ENCODE data around the gene OR51G1. TPM values are rescaled to one million over a fixed set of nuclear protein-coding genes. Genes with fewer than 3 reads are reported as not detected.
"Not testable (repeated sequence)": the region's sequence is repeated elsewhere in the genome, so short reads cannot be mapped to it uniquely, and the experiment has no call there.

OR51G1 gene
- total and polyA plus RNA-seq, 2 donors (not counting 1 experiment from before 2014, with no cell fraction given) = not detected

- Histone ChIP-seq H3K27ac (ENCODE audit: insufficient read depth, low read length) (no peak overlapping the region), H3K36me3 (ENCODE audit: control insufficient read depth, insufficient read depth, low read length) (no peaks in the 10 kb centered on the region), H3K27me3 (ENCODE audit: control insufficient read depth, insufficient read depth, low read length) (no peaks in the 10 kb centered on the region), H4K20me1 (ENCODE audit: control insufficient read depth, extremely low read depth, insufficient read depth, low read length) (no peaks in the 10 kb centered on the region), H3K4me3 (replicated peaks in 1 of 4; ENCODE audit: control extremely low read depth in 1 of 4, insufficient read depth in 1 of 4, low read depth in 3 of 4, low read length in 4 of 4) (no peak overlapping the region), H3K9ac (ENCODE audit: insufficient read depth, low read length) (no peak overlapping the region), H3K4me1 (ENCODE audit: control insufficient read depth, extremely low read depth, insufficient read depth, low read length) (no peaks in the 10 kb centered on the region), H3K79me2 (ENCODE audit: control insufficient read depth, insufficient read depth, low read length) (no peaks in the 10 kb centered on the region), H3K9me3 (ENCODE audit: control insufficient read depth, insufficient read depth, low read depth, low read length) (no peaks in the 10 kb centered on the region), H3K4me2 (ENCODE audit: extremely low read depth, insufficient read depth, low read length) (no peak overlapping the region), H2AFZ (ENCODE audit: low read length) (no peak overlapping the region)
- DNase-seq (ENCODE audit: low read depth in 2 of 2) = no peak
- TF ChIP-seq EZH2 (IDR thresholded peaks at IDR 0.05; ENCODE audit: low read length, missing control alignments) = no peak
- TF ChIP-seq, protein P1, sequence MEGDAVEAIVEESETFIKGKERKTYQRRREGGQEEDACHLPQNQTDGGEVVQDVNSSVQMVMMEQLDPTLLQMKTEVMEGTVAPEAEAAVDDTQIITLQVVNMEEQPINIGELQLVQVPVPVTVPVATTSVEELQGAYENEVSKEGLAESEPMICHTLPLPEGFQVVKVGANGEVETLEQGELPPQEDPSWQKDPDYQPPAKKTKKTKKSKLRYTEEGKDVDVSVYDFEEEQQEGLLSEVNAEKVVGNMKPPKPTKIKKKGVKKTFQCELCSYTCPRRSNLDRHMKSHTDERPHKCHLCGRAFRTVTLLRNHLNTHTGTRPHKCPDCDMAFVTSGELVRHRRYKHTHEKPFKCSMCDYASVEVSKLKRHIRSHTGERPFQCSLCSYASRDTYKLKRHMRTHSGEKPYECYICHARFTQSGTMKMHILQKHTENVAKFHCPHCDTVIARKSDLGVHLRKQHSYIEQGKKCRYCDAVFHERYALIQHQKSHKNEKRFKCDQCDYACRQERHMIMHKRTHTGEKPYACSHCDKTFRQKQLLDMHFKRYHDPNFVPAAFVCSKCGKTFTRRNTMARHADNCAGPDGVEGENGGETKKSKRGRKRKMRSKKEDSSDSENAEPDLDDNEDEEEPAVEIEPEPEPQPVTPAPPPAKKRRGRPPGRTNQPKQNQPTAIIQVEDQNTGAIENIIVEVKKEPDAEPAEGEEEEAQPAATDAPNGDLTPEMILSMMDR (conservative IDR thresholded peaks at IDR 0.05 in 1 of 2, IDR thresholded peaks at IDR 0.05 in 1 of 2; ENCODE audit: low read depth in 1 of 2, low read length in 2 of 2) = no peak
These were observed 33.3 kb upstream of the OR51G1 start for GRCh38 chr11:4957396-4957795.

DNA sequence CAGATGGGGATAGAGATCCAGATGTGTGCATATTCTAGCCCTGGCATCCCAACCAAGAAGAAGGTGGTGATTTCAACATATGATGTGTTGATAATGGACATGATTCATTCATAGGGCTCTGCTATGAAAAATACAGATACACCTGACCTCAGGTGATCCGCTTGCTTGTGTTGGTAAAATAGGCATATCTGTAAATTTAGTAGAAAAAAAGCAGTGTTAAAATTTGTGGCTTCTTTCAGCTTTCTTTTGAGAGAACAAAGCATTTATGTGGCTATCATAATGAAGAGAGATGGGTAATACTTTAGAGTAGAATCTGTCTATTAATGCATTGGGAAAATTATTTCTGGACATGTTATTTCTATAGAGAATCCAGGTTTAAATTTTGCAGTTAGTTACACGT lies 31.5 kb upstream of the OR51G1 start, which contains the start of gene OR51A2:
Gene OR51A2 (minus strand): TSS at position 101 of the 400 bp plus-strand sequence. CDS start 0 bp downstream, at position 101.
- H3K36me3 ChIP-seq (ENCODE audit: control insufficient read depth, insufficient read depth, low read length); H3K79me2 ChIP-seq (ENCODE audit: control insufficient read depth, insufficient read depth, low read length); H3K4me2 ChIP-seq (ENCODE audit: extremely low read depth, insufficient read depth, low read length); H3K27ac ChIP-seq (ENCODE audit: insufficient read depth, low read length); DNase-seq (ENCODE audit: low read depth in 2 of 2); H3K4me3 ChIP-seq (replicated peaks in 1 of 4; ENCODE audit: control extremely low read depth in 1 of 4, insufficient read depth in 1 of 4, low read depth in 3 of 4, low read length in 4 of 4); H3K4me1 ChIP-seq (ENCODE audit: control insufficient read depth, extremely low read depth, insufficient read depth, low read length); H3K9ac ChIP-seq (ENCODE audit: insufficient read depth, low read length); H3K27me3 ChIP-seq (ENCODE audit: control insufficient read depth, insufficient read depth, low read length); H2AFZ ChIP-seq (ENCODE audit: low read length); H4K20me1 ChIP-seq (ENCODE audit: control insufficient read depth, extremely low read depth, insufficient read depth, low read length); H3K9me3 ChIP-seq (ENCODE audit: control insufficient read depth, insufficient read depth, low read depth, low read length): not testable (repeated sequence)

DNA sequence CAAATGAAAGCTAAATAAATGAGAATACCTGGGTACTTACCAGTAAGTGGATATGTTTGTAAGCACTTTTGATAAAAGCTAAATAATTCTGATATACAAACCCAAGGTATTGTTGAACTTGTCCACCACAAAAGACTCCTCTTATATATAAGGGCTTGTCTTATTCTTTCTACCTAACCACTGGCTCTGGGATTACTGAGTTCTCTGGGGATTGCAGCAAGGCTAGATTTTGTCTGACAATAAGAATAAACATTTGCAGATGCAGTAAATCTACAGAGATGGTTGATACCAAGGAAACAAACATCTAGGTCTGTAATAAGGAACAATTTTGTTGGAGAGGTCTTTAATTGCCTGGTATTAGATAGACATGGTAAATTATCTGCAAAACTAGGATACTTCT lies 23.4 kb upstream of the OR51G1 start, which contains the start of gene OR51A4:
Gene OR51A4 (minus strand): TSS at position 101 of the 400 bp plus-strand sequence. CDS start 505 bp downstream, outside the sequence.
- H3K4me3 ChIP-seq (replicated peaks in 1 of 4; ENCODE audit: control extremely low read depth in 1 of 4, insufficient read depth in 1 of 4, low read depth in 3 of 4, low read length in 4 of 4) = no peak within 1 kb of the TSS
- H3K27ac ChIP-seq (ENCODE audit: insufficient read depth, low read length) = no peak within 1 kb of the TSS
- H3K4me2 ChIP-seq (ENCODE audit: extremely low read depth, insufficient read depth, low read length) = no peak within 1 kb of the TSS
- no peaks in the 10 kb centered on the region for H3K36me3 ChIP-seq (ENCODE audit: control insufficient read depth, insufficient read depth, low read length)
- H3K27me3 ChIP-seq (ENCODE audit: control insufficient read depth, insufficient read depth, low read length) = no peaks in the 10 kb centered on the region
- no peak for TF ChIP-seq EZH2 (IDR thresholded peaks at IDR 0.05; ENCODE audit: low read length, missing control alignments)
- TF ChIP-seq, protein P1 (conservative IDR thresholded peaks at IDR 0.05 in 1 of 2, IDR thresholded peaks at IDR 0.05 in 1 of 2; ENCODE audit: low read depth in 1 of 2, low read length in 2 of 2) = no peak
- no peak within 1 kb of the TSS for H2AFZ ChIP-seq (ENCODE audit: low read length)
- no peaks in the 10 kb centered on the region for H3K4me1 ChIP-seq (ENCODE audit: control insufficient read depth, extremely low read depth, insufficient read depth, low read length)
- DNase-seq (ENCODE audit: low read depth in 2 of 2) = no peak
- H3K9ac ChIP-seq (ENCODE audit: insufficient read depth, low read length) = no peak within 1 kb of the TSS
- H3K79me2 ChIP-seq (ENCODE audit: control insufficient read depth, insufficient read depth, low read length) = no peaks in the 10 kb centered on the region
- H4K20me1 ChIP-seq (ENCODE audit: control insufficient read depth, extremely low read depth, insufficient read depth, low read length) = no peaks in the 10 kb centered on the region
- H3K9me3 ChIP-seq (ENCODE audit: control insufficient read depth, insufficient read depth, low read depth, low read length) = no peaks in the 10 kb centered on the region
